Right lobe of liver (tissue), 4 donors: Measurements from ENCODE around the gene ACP7.
A peak's percentile ranks its signal among the peaks of the same experiment; 100 is the strongest.

Source experiments
- POLR2A ChIP-seq: fragments of 450-650 bp; IDR thresholded peaks from one replicate; pipeline ENCODE4 v1.6.1; 2017; ENCODE audit warnings: antibody characterized with exemption, mild to moderate bottlenecking
- TF ChIP-seq, protein P1 (sequence below), 4 donors: fragments of 200-600 bp in 3 of 4; fragments of 450-650 bp in 1 of 4; IDR thresholded peaks; one replicate each; pipeline versions ENCODE4 v1.5.1 to v1.8.0; 2016 to 2022; ENCODE audit warnings: antibody characterized with exemption in 4 of 4, mild to moderate bottlenecking in 2 of 4
- donor health status: DM: no; HTN: no; CAD: no.
- donor health status: DM: no; HTN: no; CAD: no.
- donor health status: DM: no; HTN: yes; CAD: no.

GRCh38 chr19:39038098-39038497 is 46.1 kb upstream of the ACP7 start:
- TF ChIP-seq, protein P1, sequence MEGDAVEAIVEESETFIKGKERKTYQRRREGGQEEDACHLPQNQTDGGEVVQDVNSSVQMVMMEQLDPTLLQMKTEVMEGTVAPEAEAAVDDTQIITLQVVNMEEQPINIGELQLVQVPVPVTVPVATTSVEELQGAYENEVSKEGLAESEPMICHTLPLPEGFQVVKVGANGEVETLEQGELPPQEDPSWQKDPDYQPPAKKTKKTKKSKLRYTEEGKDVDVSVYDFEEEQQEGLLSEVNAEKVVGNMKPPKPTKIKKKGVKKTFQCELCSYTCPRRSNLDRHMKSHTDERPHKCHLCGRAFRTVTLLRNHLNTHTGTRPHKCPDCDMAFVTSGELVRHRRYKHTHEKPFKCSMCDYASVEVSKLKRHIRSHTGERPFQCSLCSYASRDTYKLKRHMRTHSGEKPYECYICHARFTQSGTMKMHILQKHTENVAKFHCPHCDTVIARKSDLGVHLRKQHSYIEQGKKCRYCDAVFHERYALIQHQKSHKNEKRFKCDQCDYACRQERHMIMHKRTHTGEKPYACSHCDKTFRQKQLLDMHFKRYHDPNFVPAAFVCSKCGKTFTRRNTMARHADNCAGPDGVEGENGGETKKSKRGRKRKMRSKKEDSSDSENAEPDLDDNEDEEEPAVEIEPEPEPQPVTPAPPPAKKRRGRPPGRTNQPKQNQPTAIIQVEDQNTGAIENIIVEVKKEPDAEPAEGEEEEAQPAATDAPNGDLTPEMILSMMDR (IDR thresholded peaks at IDR 0.05): peak; percentile 30 to 52 (median 42)
- TF ChIP-seq POLR2A: no peak
